NCI-H2029 treated with DMSO at 0.1 percent for 48 hours (cell line): ENCODE measurements around the gene AGAP2.

ENCODE experiments used
- DNase-seq: peaks from one replicate; lab custom pipeline; 2025; lab: John Stamatoyannopoulos, UW

AGAP2 gene

GRCh38 chr12:57736741-57737466, 1.6 kb downstream of the AGAP2 start:
- no peak for DNase-seq

GRCh38 chr12:57735952-57736740, 2.4 kb downstream of the AGAP2 start:
- DNase-seq, result no peak

GRCh38 chr12:57735198-57735855, 3.2 kb downstream of the AGAP2 start:
- DNase-seq, result no peak

- DNase-seq, result no peak
These were observed 4.0 kb downstream of the AGAP2 start for GRCh38 chr12:57734591-57734990.

- no peak for DNase-seq
These were observed 4.6 kb downstream of the AGAP2 start for GRCh38 chr12:57733928-57734327.

GRCh38 chr12:57732726-57733593, 5.6 kb downstream of the AGAP2 start:
- DNase-seq, result no peak

- DNase-seq, result no peak
These were observed 6.3 kb downstream of the AGAP2 start for GRCh38 chr12:57732270-57732669.

- no peak for DNase-seq
These were observed 7.0 kb downstream of the AGAP2 start for GRCh38 chr12:57731411-57732080.

- DNase-seq, result no peak
These were observed 8.0 kb downstream of the AGAP2 start for GRCh38 chr12:57730336-57731067.

- DNase-seq, result no peak
These were observed 9.2 kb downstream of the AGAP2 start for GRCh38 chr12:57729321-57729844.

GRCh38 chr12:57727758-57728395, 10.7 kb downstream of the AGAP2 start:
- DNase-seq, result no peak

- DNase-seq, result no peak
These were observed 11.4 kb downstream of the AGAP2 start for GRCh38 chr12:57726884-57727757.

GRCh38 chr12:57726151-57726883, 12.2 kb downstream of the AGAP2 start:
- DNase-seq, result peak; percentile 29

GRCh38 chr12:57725851-57726150, 12.7 kb downstream of the AGAP2 start:
- DNase-seq, result no peak

- DNase-seq, result no peak
These were observed 13.4 kb downstream of the AGAP2 start for GRCh38 chr12:57724936-57725740.

GRCh38 chr12:57724003-57724935, 14.3 kb downstream of the AGAP2 start:
- no peak for DNase-seq

GRCh38 chr12:57723630-57723962, 14.9 kb downstream of the AGAP2 start:
- no peak for DNase-seq
